ENCODE measurements around the gene SUPT3H. TPM values are rescaled to one million over a fixed set of nuclear protein-coding genes. Genes with fewer than 3 reads are reported as not detected.

Gene SUPT3H
- polyA plus RNA-seq, 1 experiment: 8.7 TPM

GRCh38 chr6:45415788-45416518, 38.2 kb upstream of the SUPT3H start:
- Histone ChIP-seq H3K4me3 (ENCODE audit: low read depth, low read length) (no peak overlapping the region), H3K27me3 (ENCODE audit: control insufficient read depth, insufficient read depth, low read length) (no peaks in the 10 kb centered on the region), H3K9me3 (ENCODE audit: control insufficient read depth, insufficient read depth, low read length) (no peaks in the 10 kb centered on the region; the same call in 1 of the 2 replicates), H3K27ac (ENCODE audit: low read depth, low read length) (no peak overlapping the region)
- no peak for DNase-seq (ENCODE audit: low read depth, low spot score)
- ChIA-PET CTCF (interaction anchor here (1.5 kb wide), 1 partner anchor 785 kb away, joined by 6 read pairs; no protein-coding TSS in a partner anchor), POLR2A (no interaction called here)
- no peak for TF ChIP-seq CTCF (IDR thresholded peaks at IDR 0.05; ENCODE audit: low read depth, low read length)

- CTCF ChIA-PET: no interaction called here
- Histone ChIP-seq H3K9me3 (ENCODE audit: control insufficient read depth, insufficient read depth, low read length) (no peaks in the 10 kb centered on the region; the same call in 1 of the 2 replicates), H3K27ac (ENCODE audit: low read depth, low read length) (no peak overlapping the region), H3K4me3 (ENCODE audit: low read depth, low read length) (no peak overlapping the region), H3K27me3 (ENCODE audit: control insufficient read depth, insufficient read depth, low read length) (no peaks in the 10 kb centered on the region)
- POLR2A ChIA-PET: no interaction called here
- TF ChIP-seq CTCF (IDR thresholded peaks at IDR 0.05; ENCODE audit: low read depth, low read length): no peak
- DNase-seq (ENCODE audit: low read depth, low spot score): no peak
Measured at GRCh38 chr6:45415315-45415714, 37.6 kb upstream of the SUPT3H start.

- Histone ChIP-seq H3K27me3 (ENCODE audit: control insufficient read depth, insufficient read depth, low read length) (no peaks in the 10 kb centered on the region), H3K4me3 (ENCODE audit: low read depth, low read length) (no peak overlapping the region), H3K27ac (ENCODE audit: low read depth, low read length) (no peak overlapping the region), H3K9me3 (ENCODE audit: control insufficient read depth, insufficient read depth, low read length) (no peaks in the 10 kb centered on the region)
- DNase-seq (ENCODE audit: low read depth, low spot score): no peak
- ChIA-PET POLR2A (interaction anchor here (0.7 kb wide), 1 partner anchor 259 kb away, joined by 6 read pairs; no protein-coding TSS in a partner anchor), CTCF (no interaction called here)
- no peak for TF ChIP-seq CTCF (IDR thresholded peaks at IDR 0.05; ENCODE audit: low read depth, low read length)
Measured at GRCh38 chr6:45411959-45412358, 34.2 kb upstream of the SUPT3H start.

- DNase-seq (ENCODE audit: low read depth, low spot score): no peak
- CTCF ChIA-PET: no interaction called here
- Histone ChIP-seq H3K9me3 (ENCODE audit: control insufficient read depth, insufficient read depth, low read length) (no peaks in the 10 kb centered on the region), H3K4me3 (ENCODE audit: low read depth, low read length) (no peak overlapping the region), H3K27me3 (ENCODE audit: control insufficient read depth, insufficient read depth, low read length) (no peaks in the 10 kb centered on the region), H3K27ac (ENCODE audit: low read depth, low read length) (no peak overlapping the region)
- no peak for TF ChIP-seq CTCF (IDR thresholded peaks at IDR 0.05; ENCODE audit: low read depth, low read length)
- POLR2A ChIA-PET: no interaction called here
Measured at GRCh38 chr6:45400021-45400420, 22.3 kb upstream of the SUPT3H start.

GRCh38 chr6:45398075-45398813, 20.5 kb upstream of the SUPT3H start:
- ChIA-PET POLR2A (no interaction called here), CTCF (interaction anchor here (0.6 to 1.9 kb wide), 2 partner anchors 189 to 923 kb away, joined by 3 to 5 read pairs; no protein-coding TSS in a partner anchor)
- H3K27ac ChIP-seq (ENCODE audit: low read depth, low read length): no peak overlapping the region
- H3K9me3 ChIP-seq (ENCODE audit: control insufficient read depth, insufficient read depth, low read length): no peaks in the 10 kb centered on the region
- H3K4me3 ChIP-seq (ENCODE audit: low read depth, low read length): no peak overlapping the region
- no peak for TF ChIP-seq CTCF (IDR thresholded peaks at IDR 0.05; ENCODE audit: low read depth, low read length)
- no peaks in the 10 kb centered on the region for H3K27me3 ChIP-seq (ENCODE audit: control insufficient read depth, insufficient read depth, low read length)
- DNase-seq (ENCODE audit: low read depth, low spot score): no peak

Data from AG04450 (cell line).